ENCODE results near the gene LGR6. TPM values are rescaled to one million over a fixed set of nuclear protein-coding genes. Genes with fewer than 3 reads are reported as not detected.

LGR6 gene
- total RNA-seq, 4 donors from 2014 or later: 0.53 to 3.3 (median 2.3) TPM

- Histone ChIP-seq H3K27me3 (no peaks in the 10 kb centered on the region), H3K36me3 (no peaks in the 10 kb centered on the region), H3K9me3 (no peaks in the 10 kb centered on the region), H3K4me1 (peaks cover 0 to 54% (median 24%) of the 10 kb centered on the region in 4 donors), H3K4me3 (peak overlapping the region; percentile 1 to 63 (median 50)), H3K27ac (peak overlapping the region; percentile 79 to 95 (median 93))
- peak in 1 of 3 donors; percentile 26 for DNase-seq
- TF ChIP-seq POLR2A (IDR thresholded peaks at IDR 0.05) (no peak), CTCF (IDR thresholded peaks at IDR 0.05) (no peak)
Observed at GRCh38 chr1:202161151-202162046, 32.2 kb upstream of the LGR6 start.

DNA sequence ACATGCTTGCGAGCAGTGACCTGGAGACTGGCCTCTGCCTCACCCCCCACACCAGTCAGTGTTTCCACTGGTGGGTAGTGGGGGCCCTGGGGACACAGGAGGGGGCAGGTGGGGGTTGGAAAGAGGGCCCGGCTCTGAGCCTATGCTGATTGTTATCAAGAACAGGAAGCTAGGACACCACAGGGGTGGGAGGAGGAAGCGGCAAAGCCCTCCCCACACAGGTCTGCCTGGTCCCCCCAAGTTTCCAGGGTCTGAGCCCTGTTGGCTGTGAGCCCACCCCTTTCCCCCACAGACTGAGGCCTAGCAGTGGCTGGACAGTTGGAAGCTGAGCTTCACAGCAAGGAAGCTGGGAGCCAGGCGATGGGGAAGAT is 31.6 kb upstream of the LGR6 start:
- H3K4me3 ChIP-seq: peak overlapping the region; percentile 1 to 63 (median 34)
- H3K27me3 ChIP-seq: no peaks in the 10 kb centered on the region
- H3K27ac ChIP-seq: peak overlapping the region; percentile 79 to 95 (median 93)
- peaks cover 0 to 54% (median 24%) of the 10 kb centered on the region in 4 donors for H3K4me1 ChIP-seq
- H3K9me3 ChIP-seq: no peaks in the 10 kb centered on the region
- H3K36me3 ChIP-seq: no peaks in the 10 kb centered on the region
- peak in 2 of 3 donors; percentile 74 to 76 for DNase-seq
- TF ChIP-seq CTCF (IDR thresholded peaks at IDR 0.05) (no peak), POLR2A (IDR thresholded peaks at IDR 0.05) (no peak)

DNA sequence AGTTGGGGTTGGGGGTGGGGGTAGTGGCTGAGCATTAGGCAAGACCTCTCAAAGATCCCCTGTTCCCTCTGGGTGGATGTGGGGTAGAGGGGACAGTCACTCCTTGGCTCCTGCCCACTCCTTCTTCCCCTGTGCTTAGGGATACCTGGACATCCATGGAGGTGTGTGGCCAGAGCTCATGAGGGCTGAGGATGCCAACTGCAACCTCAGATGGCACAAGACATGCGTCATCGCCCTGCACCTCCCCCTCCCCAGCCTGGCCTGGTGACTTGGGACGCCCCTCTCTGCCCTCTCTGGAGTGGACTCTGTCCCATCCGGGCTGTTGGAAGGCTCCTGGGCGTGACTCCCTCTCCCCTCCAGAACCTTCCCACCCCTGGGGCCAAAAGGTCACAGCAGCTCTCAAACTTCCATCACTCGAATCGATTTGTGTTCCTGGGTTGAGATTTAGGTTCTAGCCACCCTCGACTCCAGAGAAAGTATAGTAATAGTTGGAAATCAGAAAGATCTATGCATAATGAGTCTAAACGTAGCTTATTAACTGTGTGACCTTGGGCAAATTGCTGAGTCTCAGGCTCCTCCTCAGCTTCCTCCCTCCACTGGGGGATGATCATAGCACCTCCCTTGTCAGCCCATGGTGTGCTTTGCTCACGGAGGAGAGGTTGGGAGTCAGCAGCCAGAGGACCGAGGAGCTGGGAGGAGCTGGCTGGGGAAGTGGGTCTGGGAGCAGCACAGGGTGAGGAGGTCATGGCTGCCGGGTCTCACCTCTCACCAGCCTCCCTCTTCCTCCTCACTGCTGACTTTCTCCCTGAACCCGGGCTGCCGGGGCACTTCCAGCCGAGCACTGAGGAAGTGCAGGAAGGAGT is 30.9 kb upstream of the LGR6 start:
- DNase-seq: peak in 2 of 3 donors; percentile 32 to 57
- Histone ChIP-seq H3K9me3 (no peaks in the 10 kb centered on the region), H3K4me1 (peaks cover 0 to 54% (median 22%) of the 10 kb centered on the region in 4 donors), H3K27ac (peak overlapping the region; percentile 79 to 95 (median 93)), H3K4me3 (no peak overlapping the region), H3K27me3 (no peaks in the 10 kb centered on the region), H3K36me3 (no peaks in the 10 kb centered on the region)
- no peak for TF ChIP-seq CTCF (IDR thresholded peaks at IDR 0.05)
- no peak for TF ChIP-seq POLR2A (IDR thresholded peaks at IDR 0.05)

GRCh38 chr1:202163281-202164270 is 30.0 kb upstream of the LGR6 start:
- H3K4me3 ChIP-seq: no peak overlapping the region
- no peak for TF ChIP-seq POLR2A (IDR thresholded peaks at IDR 0.05)
- TF ChIP-seq CTCF (IDR thresholded peaks at IDR 0.05): no peak

More at GRCh38 chr1:202163281-202164270, 30.0 kb upstream of the LGR6 start:
- Histone ChIP-seq H3K4me1 (peaks cover 0 to 48% (median 19%) of the 10 kb centered on the region in 4 donors), H3K36me3 (no peaks in the 10 kb centered on the region), H3K27me3 (no peaks in the 10 kb centered on the region), H3K9me3 (no peaks in the 10 kb centered on the region), H3K27ac (peak overlapping the region; percentile 79 to 95 (median 93))
- DNase-seq: peak in 1 of 3 donors; percentile 18

All from Peyer's patch (tissue), 4 donors.